NCI-H1694 treated with DMSO at 0.1 percent for 48 hours (cell line): Measurements from ENCODE around the gene TBC1D22A.

Experiments used
- DNase-seq: peaks from one replicate; lab custom pipeline; 2025; lab: John Stamatoyannopoulos, UW

TBC1D22A gene

DNA sequence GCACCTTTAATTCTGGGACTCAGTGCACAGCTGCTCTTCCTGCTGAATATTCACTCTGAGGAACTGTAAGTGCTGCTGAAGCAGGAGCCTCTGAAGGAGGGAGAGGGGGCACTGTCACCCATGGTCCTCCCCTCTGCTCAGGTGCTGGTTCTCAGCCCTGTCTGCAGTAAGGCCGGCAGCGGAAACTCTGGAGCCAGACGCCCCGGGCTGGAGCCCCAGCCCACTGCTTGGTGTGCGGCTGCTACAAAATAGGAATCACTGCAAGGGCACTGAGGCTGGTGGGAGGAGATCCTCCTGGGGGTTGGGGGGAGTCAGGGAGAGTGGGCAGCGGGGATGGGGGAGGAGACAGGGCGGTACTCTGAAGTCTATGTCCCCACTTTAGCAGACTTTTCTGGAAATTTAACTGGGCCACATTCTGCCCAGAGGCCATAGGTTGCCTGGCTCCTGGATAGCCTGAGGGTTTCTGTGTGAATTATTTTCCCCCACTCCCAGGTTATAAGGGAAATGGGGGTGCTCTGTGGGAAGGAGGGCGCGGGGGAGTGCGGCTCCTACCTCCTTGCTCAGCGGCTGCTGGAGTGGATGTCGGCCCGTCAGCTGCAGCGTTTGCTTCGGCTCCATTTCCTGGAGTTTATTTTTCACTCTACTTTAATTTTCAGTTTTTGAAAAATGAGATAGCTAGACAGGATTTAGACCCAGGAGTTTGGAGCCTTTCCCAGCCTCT, 33.6 kb downstream of the TBC1D22A start:
- no peak for DNase-seq

DNA sequence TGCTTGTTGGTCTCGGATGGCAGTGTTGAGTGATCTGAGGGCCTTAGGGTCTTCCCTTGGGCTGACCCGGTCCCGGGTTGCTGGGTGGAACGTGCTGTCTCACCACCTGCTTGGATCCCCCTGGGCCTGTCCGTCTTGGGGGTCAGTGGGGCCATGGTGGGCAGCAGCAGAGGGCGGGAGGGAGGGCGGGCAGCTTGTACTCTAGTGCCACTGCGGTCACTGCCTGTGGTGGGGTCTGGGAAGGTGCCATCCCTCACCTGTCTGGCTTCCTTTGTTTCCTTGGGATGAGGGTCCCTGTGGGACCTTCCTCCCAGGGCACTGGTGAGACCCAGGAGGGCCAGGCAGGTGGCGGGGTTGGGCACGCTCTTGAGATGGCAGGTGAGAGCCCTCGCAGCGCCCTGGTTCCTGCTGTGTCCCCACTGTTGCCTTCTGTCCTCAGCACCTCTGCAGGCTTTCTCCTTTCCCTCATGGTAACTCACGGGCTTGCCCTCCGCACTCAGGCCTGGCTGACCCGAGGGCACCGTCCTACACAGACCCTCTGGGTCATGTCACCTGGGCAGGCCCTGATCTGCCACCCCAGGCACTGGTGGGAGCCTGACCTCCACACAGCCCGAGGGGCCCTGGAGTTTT, 34.2 kb downstream of the TBC1D22A start:
- no peak for DNase-seq

- DNase-seq = no peak
Observed at GRCh38 chr22:46797355-46797754, 34.9 kb downstream of the TBC1D22A start.

DNA sequence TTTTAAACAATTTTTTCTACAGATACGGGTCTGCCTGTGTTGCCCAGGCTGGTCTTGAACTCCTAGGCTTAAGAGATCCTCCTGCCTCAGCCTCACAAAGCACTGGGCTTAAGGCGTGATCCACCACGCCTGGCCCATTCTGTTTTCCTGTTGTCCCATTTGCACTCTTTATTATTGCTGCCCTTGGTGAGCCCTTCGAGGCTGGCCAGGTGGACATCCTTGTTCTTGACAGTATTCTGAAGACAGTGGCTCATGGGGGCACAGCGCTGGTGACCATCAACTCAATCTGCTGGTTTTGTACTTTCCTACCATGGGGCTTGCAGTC, 35.6 kb downstream of the TBC1D22A start:
- DNase-seq = no peak

DNA sequence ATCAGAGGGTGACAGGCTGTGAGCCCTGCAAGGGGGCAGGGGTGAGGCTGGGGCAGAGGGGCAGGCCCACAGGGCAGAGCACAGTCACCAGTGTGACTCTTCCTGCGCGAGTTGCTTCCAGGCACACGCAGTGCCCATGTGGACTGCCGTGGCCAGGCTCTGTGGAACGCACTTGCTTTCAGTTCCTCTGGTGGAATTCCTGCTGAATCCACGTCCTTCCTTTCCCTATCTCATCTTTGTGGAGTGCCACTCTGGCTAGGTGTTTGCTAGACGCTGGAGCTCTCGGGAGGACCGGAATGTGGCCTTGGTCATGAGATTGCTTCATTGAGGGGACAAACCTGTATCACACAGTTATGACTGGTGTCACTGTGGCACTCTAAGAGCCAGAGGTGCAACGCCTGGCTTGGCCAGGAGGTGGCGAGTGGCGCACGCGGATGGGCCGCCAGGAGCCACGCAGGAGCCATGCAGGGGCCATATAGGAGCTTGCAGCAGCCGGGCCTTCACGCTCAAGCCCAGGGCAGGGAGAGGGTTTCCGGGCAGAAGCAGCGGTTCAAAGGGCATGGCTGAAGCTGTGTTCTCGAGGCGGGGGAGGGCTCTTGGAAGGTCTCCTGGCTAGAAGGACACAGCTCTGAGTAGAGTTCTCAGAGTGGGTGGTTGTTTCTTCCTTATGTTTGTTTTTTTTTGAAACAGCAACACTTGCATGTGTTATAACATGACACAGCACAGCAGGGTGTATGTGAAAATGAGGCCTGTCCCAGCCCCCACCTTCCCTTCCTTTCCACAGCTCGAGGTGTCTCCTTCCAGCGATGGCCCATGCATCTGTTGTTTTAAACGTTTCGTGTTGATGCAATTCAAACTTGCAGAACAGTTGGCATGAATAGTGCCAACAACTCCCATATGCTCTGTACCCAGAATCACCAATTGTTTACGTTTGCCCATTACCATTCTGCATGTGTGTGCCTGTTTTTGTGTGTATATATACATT, 36.2 kb downstream of the TBC1D22A start:
- DNase-seq = peak; percentile 99

DNA sequence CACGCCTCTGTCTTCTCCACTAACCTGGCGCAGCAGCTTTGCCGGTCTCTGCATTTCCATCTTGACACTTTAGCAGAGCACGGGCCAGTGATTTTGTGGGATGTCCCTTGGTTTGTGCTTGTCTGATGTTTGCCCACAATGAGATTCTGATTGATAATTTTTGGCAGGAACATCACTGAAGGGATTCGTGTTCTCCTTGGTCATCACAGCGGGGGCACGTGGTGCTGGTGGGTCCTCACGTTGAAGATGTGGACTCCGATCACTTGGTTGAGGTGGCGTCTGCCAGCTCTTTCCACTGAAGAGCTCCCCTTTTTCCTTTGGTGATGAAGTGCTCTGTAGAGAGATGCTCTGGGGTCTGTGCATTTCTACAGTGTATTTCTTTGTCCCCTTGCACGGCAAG, 37.2 kb downstream of the TBC1D22A start:
- no peak for DNase-seq

DNA sequence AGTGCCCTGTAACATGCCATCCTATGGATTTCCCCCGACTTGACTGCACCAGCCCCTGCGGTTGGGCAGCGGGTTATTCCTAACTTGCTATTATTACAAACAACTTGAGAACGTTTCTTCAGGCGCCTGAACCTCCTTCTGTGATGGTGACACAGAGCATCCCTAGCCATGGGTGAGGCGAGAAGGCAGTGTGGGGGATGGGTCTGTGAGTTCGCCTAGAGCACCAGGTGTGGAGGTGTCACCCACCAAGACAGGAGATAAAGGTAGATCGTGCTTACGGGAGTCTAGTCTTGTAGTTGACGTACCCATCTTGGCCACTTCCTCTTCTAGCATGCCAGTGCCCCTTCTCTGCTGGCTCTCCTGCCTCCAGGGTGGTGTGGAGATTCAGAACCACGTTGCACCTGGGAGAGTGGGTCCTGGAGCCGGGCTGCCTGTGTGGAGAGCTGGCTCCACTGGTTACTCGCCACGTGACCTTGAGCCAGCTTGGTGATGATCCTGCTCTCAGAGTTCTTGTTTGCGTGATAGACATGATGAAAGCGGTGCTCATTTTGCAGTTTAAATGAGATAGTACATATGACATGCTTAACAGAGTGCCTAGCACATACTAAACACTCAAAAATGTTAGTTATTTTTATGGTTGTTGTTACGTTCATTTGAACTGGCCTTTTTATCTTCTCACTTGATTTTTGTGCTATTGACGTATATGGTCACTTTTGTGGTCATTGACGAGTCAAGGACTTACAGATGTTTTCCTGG, 37.8 kb downstream of the TBC1D22A start:
- DNase-seq = no peak

GRCh38 chr22:46801331-46801811, 38.9 kb downstream of the TBC1D22A start:
- no peak for DNase-seq

DNA sequence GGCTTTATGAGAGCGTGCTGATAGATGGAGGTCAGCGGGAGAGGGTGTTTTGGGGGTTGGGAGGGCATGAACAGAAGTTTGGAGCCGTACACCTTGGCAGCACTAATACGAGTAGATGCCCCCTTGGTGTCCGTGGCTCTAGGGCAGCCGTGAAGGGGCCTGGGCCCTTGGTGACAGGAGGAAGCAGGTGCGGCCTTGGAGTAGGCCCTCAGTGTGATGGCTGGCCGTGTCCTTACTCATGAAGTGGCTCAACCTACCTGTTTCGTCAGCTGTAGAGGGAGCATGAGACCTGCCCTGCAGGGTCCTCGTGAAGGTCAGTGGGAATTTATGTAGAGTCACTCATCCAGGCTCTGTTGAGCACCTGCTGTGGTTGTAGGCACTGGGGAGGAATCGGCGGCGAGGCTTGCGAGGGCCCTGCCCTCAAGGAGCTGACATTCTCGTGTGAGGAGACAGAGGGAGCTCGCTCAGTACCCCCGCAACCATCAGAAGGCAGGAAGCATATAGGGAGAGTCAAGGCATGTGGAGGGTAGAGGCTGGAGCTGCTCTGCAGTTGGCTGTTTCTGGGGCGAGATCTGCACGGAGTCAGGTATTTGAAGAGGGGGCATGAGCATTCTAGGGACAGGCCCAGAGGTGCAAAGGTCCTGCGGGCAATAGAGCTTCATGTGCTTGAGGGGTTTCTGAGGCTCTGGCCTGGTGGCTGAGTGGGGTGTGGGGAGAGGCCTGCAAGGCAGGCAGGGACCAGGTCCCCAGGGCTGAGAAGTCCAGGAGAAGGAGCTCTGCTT, 39.6 kb downstream of the TBC1D22A start:
- DNase-seq = no peak

DNA sequence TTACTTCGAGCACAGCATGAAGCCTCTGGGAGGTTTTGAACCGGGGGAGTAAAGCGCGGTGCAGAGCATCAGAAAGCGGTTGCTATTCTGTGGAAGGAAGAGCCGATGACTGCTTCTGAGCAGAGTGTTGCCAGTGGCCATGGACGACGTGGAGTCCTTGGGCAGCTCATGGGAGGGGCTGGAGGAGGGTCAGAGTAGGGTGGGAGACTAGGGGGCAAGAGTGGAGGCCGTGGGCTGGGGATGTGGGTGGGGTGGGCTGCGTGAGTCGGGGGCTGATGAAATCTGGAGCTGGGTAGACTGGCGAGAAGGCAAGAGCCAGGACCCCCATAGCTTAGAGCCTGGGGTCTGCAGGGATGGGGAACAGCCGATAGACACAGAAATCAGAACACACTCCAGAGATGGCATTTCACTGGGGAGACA, 40.2 kb downstream of the TBC1D22A start:
- no peak for DNase-seq

DNA sequence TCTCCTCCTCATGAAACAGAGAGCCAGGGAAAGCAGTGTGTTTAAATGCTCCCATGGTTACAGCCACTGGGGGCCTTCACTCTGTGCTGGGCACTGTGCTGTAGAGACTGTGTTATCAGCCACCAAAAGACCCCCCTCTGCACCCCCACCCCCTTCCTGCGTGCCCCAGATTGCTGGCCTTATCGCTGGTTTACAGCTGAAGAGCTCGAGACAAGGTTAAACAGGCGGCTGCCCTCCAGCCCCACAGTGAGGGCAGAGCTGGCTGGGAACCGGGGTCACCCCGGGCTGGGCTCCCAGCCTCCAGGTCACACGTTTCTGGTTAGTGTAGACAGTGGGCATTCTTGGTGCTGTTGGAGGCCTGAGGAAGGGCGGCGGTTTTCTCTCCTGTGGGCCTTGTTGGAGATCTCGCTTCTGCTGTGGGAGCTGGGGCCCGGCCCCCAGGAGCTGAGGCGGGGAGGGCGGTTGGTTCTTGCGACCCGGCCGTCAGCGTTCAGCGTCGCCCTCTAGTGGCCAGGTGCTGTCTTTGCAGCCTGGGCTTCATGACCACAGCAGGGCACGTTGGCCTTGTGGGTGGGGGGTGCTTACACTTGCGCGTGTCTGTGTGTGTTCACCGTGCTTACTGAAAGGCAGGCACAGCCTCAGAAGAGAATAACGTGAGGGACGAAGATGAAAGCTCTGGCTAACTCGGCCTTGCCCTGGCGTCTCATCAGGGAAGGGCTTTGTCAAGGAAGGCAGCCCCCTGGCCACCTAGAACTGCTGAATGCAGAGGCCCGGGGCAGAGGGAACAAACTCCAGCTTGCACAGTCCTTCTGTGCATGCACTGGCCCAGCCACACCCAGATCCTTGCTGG, 40.8 kb downstream of the TBC1D22A start:
- DNase-seq = no peak

- DNase-seq = no peak
Observed at GRCh38 chr22:46803936-46804335, 41.5 kb downstream of the TBC1D22A start.

GRCh38 chr22:46806794-46807193, 44.3 kb downstream of the TBC1D22A start:
- DNase-seq = no peak

- DNase-seq = no peak
Observed at GRCh38 chr22:46807458-46807857, 45.0 kb downstream of the TBC1D22A start.

- DNase-seq = no peak
Observed at GRCh38 chr22:46809153-46809885, 46.9 kb downstream of the TBC1D22A start.

DNA sequence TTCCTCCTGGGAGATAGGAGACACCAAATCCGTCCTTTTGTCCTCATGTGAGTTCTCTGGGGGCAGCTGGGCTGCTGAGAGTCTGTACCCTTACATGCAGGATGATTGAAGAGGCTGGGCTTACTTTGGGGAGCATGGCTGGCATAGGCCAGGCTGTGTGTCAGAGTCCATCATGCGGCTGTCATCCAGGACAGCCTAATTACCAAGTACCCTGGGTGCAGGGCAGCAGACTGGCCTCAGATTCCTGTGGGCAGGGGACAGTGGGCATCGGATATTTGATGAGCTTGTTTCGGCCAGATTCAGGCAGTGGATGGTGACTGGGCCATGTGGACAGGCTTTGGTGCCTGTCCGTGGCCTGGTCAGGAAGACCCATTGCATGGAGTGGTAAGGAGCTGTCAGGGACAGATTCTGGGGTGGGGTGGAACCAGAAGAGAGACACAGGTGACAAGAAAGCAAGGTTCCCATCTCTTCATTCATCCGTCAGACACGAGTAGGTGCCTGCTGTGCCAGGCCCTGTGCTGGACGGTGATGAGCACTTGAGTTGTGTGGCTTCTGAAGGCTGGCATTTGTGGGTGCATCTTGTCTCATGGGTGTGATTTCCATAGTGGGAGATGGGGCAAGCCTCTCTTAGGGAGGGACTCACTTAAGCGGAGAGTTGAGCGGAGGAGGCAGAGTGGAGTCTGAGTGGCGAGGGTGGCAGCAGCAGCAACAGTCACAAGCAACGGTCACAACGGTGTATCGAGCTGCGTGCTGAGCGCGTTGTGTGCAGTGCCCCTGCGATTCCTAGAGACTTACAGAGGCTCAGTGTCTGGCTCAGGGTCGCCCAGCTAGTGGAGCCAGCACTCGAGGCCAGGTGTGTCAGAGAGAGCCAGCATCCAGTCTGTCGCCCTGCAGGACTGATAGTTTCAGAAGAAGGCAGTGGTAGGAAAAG, 48.7 kb downstream of the TBC1D22A start:
- DNase-seq = no peak

GRCh38 chr22:46812034-46812605, 49.7 kb downstream of the TBC1D22A start:
- peak; percentile 20 for DNase-seq

GRCh38 chr22:46812788-46813187, 50.3 kb downstream of the TBC1D22A start:
- DNase-seq = no peak
